Stimulated activated CD4-positive, alpha-beta T cell treated with anti-CD3 and anti-CD28 coated beads, TNF-alpha, amount 100 ng/mL, for 1 hour (primary cell): Measurements from ENCODE around the gene DALRD3.
A peak's percentile ranks its signal among the peaks of the same experiment; 100 is the strongest.

Source experiments
- DNase-seq, 3 donors: peaks; one replicate each; pipeline ENCODE4 v3.0.0-alpha.2; 2020; ENCODE audit warnings: low read depth in 3 of 3, low spot score in 1 of 3

DALRD3 gene, protein sequence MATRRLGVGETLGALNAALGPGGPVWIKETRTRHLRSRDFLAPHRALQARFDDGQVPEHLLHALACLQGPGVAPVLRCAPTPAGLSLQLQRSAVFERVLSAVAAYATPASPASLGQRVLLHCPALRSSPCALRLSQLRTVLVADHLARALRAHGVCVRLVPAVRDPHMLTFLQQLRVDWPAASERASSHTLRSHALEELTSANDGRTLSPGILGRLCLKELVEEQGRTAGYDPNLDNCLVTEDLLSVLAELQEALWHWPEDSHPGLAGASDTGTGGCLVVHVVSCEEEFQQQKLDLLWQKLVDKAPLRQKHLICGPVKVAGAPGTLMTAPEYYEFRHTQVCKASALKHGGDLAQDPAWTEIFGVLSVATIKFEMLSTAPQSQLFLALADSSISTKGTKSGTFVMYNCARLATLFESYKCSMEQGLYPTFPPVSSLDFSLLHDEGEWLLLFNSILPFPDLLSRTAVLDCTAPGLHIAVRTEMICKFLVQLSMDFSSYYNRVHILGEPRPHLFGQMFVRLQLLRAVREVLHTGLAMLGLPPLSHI

DNA sequence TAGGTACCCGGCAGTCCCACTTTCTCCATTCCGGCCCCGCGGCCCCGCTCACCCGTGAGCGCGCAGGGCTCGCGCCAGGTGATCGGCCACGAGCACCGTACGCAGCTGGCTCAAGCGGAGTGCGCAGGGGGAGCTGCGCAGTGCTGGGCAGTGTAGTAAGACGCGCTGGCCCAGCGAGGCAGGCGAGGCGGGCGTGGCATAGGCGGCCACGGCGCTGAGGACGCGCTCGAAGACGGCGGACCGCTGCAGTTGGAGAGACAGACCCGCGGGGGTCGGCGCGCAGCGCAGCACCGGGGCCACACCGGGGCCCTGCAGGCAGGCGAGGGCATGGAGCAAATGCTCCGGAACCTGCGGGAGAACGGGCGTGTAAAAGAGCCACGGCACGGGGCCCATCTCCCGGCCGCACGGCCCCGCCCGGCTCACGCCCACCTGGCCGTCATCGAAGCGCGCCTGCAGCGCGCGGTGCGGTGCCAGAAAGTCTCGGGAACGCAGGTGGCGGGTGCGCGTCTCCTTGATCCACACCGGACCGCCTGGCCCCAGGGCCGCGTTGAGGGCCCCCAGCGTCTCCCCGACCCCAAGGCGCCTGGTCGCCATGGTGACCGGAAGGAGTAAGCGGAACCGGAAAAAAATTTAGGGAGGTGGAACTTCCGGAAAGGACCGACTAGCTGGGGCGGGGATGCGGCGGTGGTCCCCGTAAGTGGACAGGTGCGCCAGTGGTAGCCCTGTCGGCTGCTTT, at the start of gene DALRD3:
DALRD3 (minus strand) TSS at position 610 of the 736 bp plus-strand sequence; CDS start at position 594, 16 bp downstream.
- DNase-seq = peak in 1 of 3 donors; percentile 43

DNA sequence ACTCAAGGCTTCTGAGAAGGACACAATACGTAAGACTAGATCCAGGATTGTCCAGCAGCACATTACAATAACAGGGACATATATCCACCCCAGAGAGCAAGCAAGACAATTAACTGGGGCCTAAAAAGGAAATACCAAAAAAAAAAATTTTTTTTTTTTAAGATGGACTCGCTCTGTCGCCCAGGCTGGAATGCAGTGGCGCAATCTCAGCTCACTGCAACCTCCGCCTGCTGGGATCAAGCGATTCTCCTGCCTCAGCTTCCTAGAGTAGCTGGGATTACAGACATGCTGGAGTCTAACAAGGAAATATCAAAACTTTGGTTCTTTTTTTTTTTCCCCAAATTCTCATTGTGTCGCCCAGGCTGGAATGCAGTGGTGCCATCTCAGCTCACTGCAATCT, 39.6 kb upstream of the DALRD3 start:
- DNase-seq = no peak

DNA sequence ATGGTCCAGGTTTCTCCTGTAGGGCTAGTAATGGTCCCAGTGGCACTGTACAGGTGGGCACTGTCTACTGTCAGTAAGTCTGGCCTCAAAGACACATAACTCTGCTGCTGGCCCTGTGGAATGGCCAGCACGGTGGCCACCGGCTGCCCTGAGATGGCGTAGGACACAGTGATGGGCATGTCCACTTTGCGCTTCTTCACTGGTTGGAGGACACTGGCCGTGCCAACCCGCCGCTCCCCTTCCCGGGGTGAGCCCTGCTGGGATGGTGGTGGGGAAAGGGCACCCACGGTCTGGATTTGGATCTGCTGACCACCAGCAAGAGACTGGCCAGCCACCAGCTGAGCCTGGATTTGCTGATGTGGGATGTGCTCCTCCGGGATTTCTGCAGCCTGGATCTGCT, 38.9 kb upstream of the DALRD3 start:
- DNase-seq = no peak

DNA sequence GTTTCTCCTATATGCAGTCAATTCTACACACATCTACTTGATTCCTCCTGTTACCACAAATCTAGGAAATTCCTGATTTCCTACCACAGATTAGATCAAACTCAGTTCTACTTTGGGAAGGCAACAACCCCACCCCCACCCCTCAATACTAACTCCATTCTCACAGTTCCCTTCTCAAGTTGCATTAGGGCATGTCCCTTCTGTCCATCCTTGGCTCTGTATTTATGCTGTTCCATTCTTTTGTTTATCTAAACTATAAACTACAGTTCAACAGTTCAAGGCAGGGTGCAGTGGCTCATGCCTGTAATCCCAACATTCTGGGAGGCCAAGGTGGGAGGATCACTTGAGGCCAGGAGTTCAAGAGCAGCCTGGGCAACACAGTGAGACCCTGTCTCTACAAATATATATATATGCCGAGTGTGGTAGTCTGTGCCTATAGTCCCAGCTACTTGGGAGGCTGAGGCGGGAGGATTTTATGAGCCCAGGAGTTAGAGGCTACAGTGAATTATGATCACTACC, 36.0 kb upstream of the DALRD3 start:
- no peak for DNase-seq

DNA sequence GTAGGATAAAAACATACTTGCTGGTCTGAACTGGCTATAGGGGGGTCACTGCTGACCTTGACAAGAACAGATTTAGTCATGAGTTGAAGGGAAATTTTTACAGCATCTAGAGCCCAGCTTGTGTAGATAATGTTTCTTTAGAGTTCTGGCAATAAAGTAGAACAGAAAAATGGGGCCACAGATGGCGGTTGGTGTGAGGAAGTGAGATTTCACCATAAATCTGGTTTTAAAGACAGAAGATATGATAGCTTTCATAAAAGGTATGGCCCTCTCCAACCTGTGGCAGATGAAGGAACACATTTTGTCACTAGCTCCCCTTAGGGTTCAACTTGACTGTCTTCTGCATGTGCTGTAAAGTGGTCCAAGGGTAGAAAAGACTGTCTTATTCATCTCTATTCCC, 35.2 kb upstream of the DALRD3 start:
- DNase-seq = no peak

DNA sequence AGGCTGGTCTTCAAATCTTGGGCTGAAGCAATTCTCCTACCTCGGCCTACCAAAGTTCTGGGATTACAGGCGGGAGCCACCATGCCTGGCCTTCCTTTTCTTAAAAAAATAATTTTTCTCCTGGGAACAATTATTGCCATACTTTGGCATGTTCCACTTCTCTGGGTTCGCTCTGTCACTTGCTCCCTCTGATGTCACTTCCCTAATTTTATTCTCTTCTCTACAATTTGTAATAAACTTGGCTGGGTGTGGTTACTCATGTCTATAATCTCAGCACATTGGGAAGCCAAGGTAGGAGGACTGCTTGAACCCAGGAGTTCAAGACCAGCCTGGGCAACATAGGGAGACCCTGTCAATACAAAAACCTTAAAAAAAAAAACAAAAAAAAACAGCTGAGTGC, 16.9 kb upstream of the DALRD3 start:
- no peak for DNase-seq

DNA sequence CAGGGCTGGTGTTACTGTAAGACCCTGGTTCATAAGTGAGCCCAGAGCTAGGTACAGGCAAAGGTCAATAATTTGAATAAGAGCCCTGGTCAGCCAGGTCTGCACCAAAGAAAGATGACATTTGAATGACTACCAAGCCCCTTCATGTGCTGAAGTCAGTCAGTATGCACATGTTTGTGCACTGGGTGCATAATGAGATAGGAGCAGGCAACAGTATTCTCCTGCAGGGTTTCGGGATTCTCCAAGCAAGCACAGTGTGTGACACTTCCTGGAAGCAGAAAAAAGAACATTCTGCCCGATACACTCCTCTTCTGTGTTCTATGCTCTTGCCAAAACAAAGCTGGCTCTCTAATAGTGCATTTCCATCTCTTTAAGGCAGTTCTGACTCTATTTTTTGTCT, 16.3 kb upstream of the DALRD3 start:
- DNase-seq = no peak

DNA sequence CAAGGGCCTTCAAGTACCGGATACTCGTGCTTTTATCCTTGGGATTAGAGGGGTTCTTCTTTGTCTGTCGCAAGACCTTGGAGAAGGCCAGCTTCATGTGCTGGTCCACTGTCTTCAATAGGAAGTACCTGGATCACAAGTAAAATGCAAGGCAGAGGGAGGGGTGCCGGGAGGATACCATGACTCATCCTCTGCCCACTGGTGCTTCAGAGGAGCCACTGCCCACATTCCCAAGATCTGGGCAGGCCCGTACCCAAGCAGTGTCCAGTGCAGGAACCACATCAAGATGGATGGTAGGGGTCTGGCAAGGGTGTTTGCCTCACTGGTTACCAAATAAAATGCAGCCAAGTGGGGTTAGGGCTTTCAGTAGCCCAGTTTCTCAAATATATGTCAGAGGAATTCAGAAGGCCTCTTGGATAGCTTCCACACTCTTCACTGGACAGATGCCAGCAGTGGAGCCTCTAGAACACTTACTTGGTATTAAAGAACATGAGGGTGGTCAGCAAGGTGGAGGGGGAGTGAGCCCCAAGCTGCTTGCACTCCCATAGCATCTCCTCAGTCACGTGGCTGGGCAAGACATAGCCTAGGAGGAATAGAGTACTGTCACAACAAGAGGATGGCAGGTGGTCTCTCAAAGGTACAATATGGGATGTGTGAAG, 14.4 kb upstream of the DALRD3 start:
- no peak for DNase-seq

DNA sequence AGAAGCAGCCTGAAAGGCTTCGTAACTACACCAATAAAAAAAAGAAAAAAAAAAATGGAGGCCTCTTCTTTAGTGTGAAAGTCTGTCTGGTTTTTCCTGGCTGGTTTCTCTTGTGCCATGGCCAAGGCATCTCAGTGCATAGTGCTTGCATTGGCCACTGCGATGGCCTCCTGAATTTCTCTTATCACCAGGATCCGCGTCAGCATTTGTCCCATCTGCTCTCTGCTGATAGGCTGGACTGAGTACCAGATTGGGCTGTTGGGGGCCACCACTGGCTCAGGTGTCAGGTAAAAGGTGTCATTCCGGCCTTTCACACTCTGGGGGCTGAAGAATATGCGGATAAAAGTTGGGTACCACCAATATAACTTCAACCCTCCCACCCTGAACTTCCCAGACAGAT, 11.9 kb upstream of the DALRD3 start:
- no peak for DNase-seq

DNA sequence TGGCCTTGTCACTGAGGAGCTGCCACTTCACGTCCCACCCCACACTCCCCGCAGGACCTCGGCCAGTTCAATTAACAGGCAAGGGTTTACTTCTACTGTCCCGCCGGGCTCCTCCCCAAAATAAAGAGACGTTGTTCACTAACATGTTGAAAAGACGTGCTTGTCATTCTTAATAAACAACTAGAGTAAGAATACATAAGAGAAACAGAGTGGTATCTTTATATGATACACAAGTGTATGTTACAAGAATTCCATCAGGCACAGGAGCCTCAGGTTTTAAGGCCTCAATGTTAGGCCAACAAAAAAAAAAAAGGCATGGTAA, 11.1 kb upstream of the DALRD3 start:
- no peak for DNase-seq

DNA sequence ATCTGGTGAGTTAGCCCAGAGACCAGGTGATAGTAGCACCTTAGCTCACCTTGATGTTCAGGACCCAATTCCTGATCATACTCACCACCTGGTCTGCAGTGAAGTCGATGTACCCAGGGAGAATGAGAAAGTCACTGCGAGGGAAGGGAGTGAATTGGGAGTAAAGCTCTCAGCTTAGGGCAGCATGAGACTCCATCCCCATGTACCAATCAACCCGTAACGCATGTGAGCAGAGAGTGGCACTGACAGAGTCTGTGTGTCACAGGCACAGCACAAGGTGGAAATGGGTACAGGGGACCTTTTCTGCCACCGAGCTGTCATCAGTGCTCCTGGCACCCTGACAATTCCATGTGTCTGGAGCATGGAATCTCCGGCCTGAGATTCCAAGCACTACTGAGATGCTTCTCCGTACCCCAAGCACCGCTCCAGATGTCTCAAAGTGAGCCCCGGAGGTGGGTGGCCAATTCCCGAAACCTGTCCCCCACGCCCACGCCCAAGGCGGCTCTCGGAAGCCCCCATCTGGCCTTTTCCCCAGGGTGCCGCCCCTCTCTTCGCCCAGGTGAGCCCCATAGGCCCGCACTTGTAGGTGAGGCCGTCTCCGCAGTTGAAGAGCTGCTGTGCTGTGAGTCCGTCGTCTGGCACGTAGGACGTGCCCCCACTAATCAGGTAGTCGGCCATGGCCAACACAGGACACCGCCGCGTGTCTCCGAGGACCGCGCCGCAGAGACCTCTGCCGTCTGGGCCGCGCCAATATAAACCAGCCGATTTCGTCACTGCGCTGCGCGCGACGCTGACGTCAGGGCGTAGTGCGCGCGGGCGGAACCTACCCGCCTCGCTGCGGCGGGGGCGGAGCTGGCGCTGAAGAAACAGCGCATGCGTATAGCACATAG, 10.5 kb upstream of the DALRD3 start, which contains the start of gene IMPDH2:
IMPDH2 (minus strand) TSS at position 726 of the 890 bp plus-strand sequence; CDS start at position 678, 48 bp downstream.
- peak; percentile 80 to 89 (median 89) for DNase-seq

DNA sequence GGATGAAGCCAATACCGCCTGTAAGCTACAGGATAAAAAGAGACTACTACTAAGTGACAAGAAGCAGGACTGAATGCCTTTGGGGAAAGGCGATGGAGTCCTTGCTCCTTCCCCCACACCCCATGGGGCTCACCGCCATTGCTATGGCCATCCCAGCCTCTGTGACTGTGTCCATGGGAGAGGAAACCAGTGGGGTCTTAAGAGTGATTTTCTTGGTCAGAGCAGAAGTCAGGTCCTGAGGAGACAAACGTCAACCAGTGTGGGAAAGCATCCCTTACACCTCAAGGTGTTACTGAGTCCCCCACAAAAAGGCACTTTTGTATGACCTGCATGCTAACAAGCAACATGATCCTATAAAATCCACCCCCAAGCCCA, 9.9 kb upstream of the DALRD3 start:
- DNase-seq = no peak

DNA sequence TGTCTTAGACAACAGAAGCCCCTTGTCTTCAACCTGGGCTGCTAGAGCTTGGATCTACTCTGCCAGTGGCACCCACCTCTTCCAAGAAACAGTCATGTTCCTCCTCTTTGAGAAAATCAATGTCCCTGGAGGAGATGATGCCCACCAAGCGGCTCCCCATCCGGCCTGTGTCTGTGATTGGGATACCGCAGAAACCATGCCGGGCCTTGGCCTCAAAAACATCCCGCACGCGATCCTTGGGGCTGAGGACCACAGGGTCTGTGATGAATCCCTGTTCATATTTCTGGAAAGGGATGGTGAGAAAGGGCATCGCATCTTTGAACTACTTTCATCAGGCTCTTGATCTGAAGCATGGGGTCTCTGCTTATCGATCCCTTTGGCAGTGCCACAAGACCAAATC, 9.3 kb upstream of the DALRD3 start:
- no peak for DNase-seq

DNA sequence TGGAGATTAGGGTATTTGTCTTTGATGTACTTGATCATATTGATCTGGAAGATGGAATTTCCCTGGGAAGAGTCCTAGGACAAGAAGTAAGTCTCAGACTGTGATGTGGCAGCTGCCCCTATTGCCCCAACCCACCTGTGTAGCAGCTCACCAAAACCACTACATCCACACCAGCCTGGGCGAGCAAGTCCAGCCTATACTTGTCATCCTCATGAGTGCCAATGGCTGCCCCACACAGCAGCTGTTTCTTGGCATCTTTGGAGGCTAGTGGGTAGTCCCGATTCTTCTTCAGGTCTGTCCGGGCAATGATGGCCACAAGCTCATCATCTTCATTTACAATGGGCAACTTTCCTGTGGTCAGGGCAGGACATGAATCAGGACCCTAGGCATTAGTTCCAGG, 8.2 kb upstream of the DALRD3 start:
- no peak for DNase-seq

DNA sequence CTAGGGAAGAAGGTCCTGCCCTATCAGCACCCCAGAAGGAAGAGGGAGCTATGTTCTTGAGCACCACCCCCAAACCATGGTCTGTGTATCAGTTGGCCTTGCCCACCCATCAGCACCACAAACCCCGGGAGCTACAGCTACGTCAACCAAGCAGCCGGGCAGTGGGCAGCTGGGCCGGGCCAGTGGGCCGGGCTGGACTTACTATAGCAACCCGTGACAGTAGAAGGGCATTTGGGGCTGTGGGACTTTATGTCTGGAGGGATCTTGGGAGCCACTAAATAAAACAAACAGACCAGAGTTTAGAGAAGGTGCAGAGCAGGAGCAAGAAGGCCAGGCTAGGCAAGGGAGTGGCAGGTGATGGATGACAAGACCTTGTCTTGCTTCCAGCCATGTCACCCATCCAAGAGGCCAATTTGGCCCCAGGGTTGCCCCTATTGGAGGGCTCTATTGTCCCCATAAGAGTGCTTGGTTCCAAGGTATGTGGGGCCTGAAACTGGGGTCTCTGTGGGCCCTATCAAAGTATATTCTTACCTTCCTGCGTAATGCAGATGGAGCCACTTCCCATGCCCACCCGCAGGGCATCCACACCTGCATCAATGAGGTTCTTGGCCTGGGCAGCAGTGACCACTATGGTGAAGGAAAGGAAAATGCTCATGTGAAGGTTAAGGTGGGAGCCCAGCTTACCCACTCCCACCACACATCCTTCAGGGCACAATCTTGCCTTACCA, 7.6 kb upstream of the DALRD3 start:
- no peak for DNase-seq

DNA sequence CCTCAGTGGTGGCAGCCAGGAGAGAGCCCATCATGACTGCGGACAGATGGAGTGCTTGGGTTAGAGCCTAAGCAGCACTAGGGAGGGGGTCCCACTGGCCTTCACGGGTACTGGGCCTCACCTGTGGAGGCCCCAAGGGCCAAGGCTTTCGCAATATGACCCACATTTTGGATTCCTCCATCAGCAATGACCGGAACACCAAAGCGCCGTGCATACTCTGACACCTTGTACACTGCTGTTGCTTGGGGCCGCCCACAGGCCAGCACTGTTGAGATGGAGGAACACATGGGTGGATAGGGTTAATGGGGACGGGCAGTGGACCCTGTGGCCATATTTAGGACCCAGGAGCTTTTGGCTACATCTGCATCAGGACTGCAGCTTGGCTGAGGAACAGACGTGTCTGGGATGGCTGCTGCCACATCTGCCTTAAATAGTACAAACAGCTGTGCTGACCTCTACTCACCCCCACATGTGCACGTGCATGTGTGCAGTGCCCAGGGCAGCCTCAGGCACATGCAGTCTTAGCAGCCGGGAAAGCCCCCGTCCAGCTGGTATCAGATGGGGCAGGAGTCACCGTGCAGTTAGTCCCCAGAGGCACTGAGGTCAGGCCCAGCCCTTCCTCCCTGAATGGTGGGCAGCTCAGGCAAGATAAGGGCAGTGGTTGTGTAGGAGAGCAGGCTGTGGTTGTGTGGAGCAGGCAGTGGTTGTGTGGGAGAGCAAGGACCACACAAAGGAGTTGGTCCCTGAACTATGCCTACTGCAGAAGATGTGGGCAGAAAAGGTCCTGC, 6.8 kb upstream of the DALRD3 start:
- no peak for DNase-seq

DNA sequence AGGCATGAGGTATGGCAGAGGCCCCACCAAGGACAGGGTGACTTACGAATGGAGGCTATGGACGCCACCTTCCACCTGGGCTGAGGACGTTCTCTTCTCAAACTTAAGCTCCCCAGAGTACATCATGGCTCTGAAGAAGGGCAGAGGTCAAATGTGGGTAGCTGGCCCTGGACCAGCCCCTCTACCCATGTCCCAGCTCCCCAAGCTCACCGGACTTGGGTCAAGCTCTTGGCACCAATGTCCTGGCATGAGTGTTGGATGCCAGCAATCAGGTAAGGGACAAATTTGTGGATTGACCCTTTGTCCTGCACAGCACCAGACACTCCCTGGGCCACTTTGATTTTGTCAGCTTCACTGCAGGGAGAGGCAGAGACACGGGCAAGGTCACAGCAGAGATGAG, 6.1 kb upstream of the DALRD3 start:
- DNase-seq = no peak

DNA sequence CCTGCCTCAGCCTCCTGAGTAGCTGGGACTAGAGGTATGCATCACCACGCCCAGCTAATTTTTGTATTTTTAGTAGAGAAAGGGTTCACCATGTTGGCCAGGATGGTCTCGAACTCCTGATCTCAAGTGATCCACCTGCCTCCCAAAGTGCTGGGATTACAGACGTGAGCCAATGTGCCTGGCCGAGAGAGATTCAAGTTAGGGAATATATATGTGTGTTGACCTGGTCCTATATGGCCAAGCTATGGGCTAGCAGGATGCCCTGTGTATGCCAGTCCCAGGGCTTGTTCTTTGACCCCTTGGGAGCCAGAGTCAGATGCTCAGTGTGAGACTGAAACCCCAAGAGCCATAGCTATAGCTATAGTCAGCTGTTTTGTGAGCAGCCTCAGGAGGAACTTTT, 5.4 kb upstream of the DALRD3 start:
- no peak for DNase-seq

DNA sequence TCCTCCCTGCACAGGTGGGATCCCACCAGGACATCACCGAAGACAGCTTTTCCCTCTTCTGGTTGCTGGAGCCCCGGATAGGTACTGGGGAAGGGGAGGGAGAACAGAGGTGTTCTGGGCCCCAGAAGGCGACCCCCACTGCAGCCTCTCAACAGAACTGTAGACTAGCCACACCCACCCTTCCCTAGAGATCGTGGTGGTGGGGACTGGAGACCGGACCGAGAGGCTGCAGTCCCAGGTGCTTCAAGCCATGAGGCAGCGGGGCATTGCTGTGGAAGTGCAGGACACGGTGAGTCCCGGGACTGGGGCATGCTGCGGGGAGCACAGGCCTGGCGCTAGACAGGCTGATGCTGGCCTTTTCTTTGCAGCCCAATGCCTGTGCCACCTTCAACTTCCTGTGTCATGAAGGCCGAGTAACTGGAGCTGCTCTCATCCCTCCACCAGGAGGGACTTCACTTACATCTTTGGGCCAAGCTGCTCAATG, 4.3 kb upstream of the DALRD3 start:
- DNase-seq = no peak
